Putamen (tissue), 1 donor: ENCODE measurements around the gene NMNAT3.
A peak's percentile ranks its signal among the peaks of the same experiment; 100 is the strongest.

Experiments used
- DNase-seq: peaks from one replicate; pipeline ENCODE4 v3.0.0-alpha.2; 2016; ENCODE audit warnings: low spot score

NMNAT3 gene

DNA sequence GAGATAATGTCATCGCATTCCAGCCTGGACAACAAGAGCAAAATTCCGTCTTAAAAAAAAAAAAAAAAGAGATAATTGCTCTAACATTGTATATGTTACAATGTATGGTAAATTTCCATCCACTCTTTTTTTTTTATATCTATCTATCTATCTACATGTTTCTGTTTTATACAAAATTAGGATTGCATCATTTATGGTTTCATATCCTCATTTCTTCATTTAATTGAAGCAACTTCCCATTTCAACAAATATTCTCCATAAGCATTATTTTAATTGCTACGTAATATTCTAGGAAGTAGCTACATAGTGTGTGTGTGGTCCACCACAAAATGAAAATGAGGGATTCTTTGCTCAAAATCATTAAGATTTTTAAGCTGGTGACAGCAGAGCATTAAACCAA is 156.6 kb downstream of the NMNAT3 start:
- DNase-seq = no peak

DNA sequence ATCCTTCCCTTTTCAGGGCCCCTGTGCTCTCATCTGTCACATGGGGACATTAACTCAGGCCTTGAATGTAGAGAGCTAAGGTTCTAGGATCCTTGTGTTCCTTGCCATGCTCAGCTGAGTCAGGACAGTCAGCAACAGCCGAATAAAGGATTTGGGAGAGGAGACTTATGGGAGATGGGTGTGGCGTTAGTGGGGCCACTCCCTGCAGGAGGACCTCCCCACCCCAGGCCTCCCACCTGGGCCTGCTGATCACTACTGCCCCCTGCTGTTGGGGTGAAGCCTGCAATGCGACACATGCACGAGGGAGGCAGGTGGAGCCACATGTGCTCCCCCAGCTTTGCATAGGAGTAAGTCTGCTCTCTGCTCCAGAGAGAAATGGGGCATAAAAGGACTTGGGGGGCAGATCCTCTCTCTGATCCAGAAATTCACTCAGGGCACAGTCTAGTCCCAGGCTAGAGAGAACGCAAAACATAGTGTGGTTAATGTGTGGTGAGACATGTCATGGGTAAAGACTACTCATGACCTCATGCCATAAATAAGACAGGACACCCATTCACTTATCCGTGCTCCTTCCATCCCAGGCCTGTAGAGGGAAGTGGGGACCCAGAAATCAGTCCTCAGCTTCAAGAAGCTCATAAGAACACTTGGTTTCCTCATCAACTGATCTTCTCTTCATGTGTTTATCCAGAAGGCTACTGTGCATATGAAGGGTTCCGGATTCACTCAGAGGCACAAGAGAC is 157.6 kb downstream of the NMNAT3 start:
- DNase-seq = peak; percentile 35

DNA sequence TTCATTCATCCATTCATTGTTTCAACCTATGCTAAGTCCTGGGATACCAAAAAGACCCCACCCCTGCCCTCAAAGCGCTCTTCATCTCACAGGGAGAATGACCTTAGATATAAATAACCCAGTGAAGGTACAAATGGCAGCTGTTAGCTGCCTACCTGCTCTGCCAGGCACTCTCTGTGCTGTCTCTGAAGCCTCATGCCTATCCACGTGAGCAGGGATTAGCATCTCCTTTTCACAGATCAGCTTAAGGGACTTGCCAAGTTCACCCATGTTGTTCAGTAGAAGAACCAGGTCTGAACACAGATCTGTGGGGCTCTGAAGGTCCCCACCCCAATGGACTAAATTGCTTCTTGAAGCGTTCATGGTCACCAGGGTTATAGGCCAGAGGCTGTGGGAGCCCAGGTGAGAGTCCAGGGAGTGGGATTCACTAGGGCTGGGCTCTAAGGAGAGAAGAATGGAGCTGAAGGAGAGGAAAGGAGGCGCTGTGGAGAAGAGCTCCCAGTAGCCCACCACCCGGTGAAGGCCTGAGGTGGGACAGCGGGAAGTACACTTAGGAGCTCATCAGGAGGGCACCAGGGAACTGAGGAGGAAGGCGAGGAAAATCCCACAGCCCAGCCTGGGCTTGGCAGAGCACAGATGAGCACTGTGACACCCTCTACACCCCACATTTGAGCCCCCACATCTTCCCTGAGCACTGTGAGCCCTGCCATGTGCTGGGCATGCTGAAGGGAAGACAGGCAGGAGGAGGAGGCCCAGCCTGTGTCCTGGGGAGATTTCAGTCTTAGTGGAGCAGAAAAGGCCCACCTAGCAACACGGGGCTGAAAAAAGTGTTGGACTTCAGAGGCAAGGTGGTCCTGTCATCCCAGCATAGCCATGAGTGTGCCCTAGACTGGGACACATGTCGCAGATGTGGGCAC is 158.6 kb downstream of the NMNAT3 start:
- no peak for DNase-seq

- DNase-seq = no peak
Measured at GRCh38 chr3:139518306-139518705, 159.5 kb downstream of the NMNAT3 start.

- no peak for DNase-seq
Measured at GRCh38 chr3:139517321-139518065, 160.3 kb downstream of the NMNAT3 start.

DNA sequence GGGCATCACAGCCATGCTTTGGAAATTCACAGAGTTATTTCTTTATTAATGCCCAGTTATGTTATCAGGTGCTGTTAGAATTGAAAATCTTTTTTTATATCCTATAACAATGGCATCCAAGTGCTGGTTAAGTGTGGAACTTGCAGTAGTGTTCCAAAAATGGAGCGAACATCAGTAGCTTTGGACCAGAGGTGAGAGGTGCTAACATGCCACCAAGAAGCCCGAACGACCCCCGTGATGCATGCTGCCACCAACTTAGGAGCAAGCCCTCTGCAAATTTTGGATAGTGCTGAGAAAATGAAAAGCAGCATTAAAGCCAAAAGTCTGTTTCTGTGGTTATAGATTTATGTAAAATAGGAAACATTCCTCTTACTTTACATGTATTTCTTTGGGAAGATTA is 163.0 kb downstream of the NMNAT3 start:
- no peak for DNase-seq
